B cell (primary cell): Measurements from ENCODE around the gene MEIS2. TPM values are rescaled to one million over a fixed set of nuclear protein-coding genes. Genes with fewer than 3 reads are reported as not detected.

ENCODE experiments used
- ATAC-seq: fragments of 200-7000 bp; cut with Tn5 transposase; one replicate; pipeline ENCODE4 v1.10.0; 2021; ENCODE audit warnings: low read depth, mild to moderate bottlenecking, moderate number of reproducible peaks, moderate library complexity
- CTCF ChIA-PET: fragments of 350-600 bp; sonication (Branson Sonifier 250); formaldehyde crosslinking; loops from one replicate; lab custom pipeline; 2021; ENCODE audit warnings: antibody characterized with exemption, inconsistent platforms; lab: Charles Lee
- POLR2A ChIA-PET: fragments of 350-600 bp; sonication (Branson Sonifier 250); formaldehyde crosslinking; loops from one replicate; lab custom pipeline; 2021; ENCODE audit warnings: antibody characterized with exemption; lab: Charles Lee
- DNase-seq: peaks from one replicate; pipeline ENCODE4 v3.0.0; 2013
- H2AFZ ChIP-seq: 2 replicates; pipeline ENCODE4 v1.6.1; 2012; ENCODE audit warnings: mild to moderate bottlenecking, low read depth, low read length; ENCODE audit not compliant: insufficient read depth, poor library complexity, severe bottlenecking
- H3K27ac ChIP-seq, 2 donors: 1 replicate in 1 of 2; 2 replicates in 1 of 2; pipeline ENCODE4 v1.5.1; 2012 to 2013; ENCODE audit warnings: low read length in 2 of 2, mild to moderate bottlenecking in 2 of 2, moderate library complexity in 1 of 2
- H3K27me3 ChIP-seq, 4 experiments: fragments of 200-600 bp in 1 of 4; sonication (generic) in 1 of 4; replicated peaks in 1 of 4; 1 replicate in 2 of 4; 2 replicates in 2 of 4; pipeline versions ENCODE4 v1.6.1 to v1.7.0; 2013 to 2016; ENCODE audit warnings: low read length in 3 of 4, mild to moderate bottlenecking in 2 of 4, mixed read lengths in 1 of 4, moderate library complexity in 1 of 4; ENCODE audit not compliant: insufficient read depth in 4 of 4, control insufficient read depth in 3 of 4; ENCODE audit errors: control extremely low read depth in 1 of 4
- H3K36me3 ChIP-seq, 2 experiments: replicated peaks in 1 of 2; 1 replicate in 1 of 2; 2 replicates in 1 of 2; pipeline versions ENCODE4 v1.6.1 to v1.7.1; 2013; ENCODE audit warnings: low read length in 1 of 2; ENCODE audit not compliant: insufficient read depth in 2 of 2, control insufficient read depth in 1 of 2; ENCODE audit errors: control extremely low read depth in 1 of 2, extremely low read depth in 1 of 2
- H3K4me1 ChIP-seq, 2 donors: fragments of 200-600 bp in 1 of 2; sonication (generic) in 1 of 2; 1 replicate in 1 of 2; 2 replicates in 1 of 2; pipeline versions ENCODE4 v1.5.1 to v1.6.1; 2013 to 2017; ENCODE audit warnings: low read length in 2 of 2; ENCODE audit not compliant: control insufficient read depth in 2 of 2, insufficient read depth in 2 of 2
- H3K4me2 ChIP-seq: replicated peaks from 2 replicates; pipeline ENCODE3; 2012; ENCODE audit warnings: mild to moderate bottlenecking, low read depth, low read length; ENCODE audit not compliant: poor library complexity, severe bottlenecking
- H3K4me3 ChIP-seq, 5 experiments: fragments of 200-600 bp in 1 of 5; sonication (generic) in 1 of 5; 1 replicate in 3 of 5; 2 replicates in 2 of 5; pipeline versions ENCODE4 v1.5.1 to v1.7.0; 2011 to 2016; ENCODE audit warnings: low read length in 4 of 5, mild to moderate bottlenecking in 4 of 5, low read depth in 2 of 5, control low read depth in 1 of 5, moderate library complexity in 1 of 5; ENCODE audit not compliant: insufficient read depth in 1 of 5; ENCODE audit errors: control extremely low read depth in 1 of 5, extremely low read depth in 1 of 5
- H3K79me2 ChIP-seq: fragments of 200-600 bp; sonication (generic); one replicate; pipeline ENCODE4 v1.6.0; 2016; ENCODE audit warnings: low read length; ENCODE audit not compliant: control insufficient read depth, insufficient read depth
- H3K9ac ChIP-seq: fragments of 200-600 bp; sonication (generic); 2 replicates; pipeline ENCODE4 v1.6.1; 2017; ENCODE audit warnings: mild to moderate bottlenecking, low read length, moderate library complexity
- H3K9me3 ChIP-seq, 3 donors: one replicate each; pipeline versions ENCODE4 v1.6.1 to v1.7.1; 2013; ENCODE audit warnings: low read length in 2 of 3; ENCODE audit not compliant: control insufficient read depth in 2 of 3, insufficient read depth in 1 of 3; ENCODE audit errors: control extremely low read depth in 1 of 3
- H4K20me1 ChIP-seq: 2 replicates; pipeline ENCODE4 v1.6.0; 2012; ENCODE audit warnings: mild to moderate bottlenecking, low read length; ENCODE audit not compliant: insufficient read depth, control insufficient read depth, poor library complexity, severe bottlenecking
- H3K27ac Mint-ChIP-seq: one replicate; pipeline ENCODE4 v1.8.0; 2021; ENCODE audit warnings: mixed read lengths
- H3K27me3 Mint-ChIP-seq: one replicate; pipeline ENCODE4 v1.8.0; 2021; ENCODE audit warnings: mixed read lengths
- H3K4me1 Mint-ChIP-seq: one replicate; pipeline ENCODE4 v1.8.0; 2021; ENCODE audit warnings: mixed read lengths
- H3K4me3 Mint-ChIP-seq: one replicate; pipeline ENCODE4 v1.8.0; 2021; ENCODE audit warnings: mixed read lengths
- H3K9me3 Mint-ChIP-seq: one replicate; pipeline ENCODE4 v1.8.0; 2022; ENCODE audit warnings: mixed read lengths; ENCODE audit not compliant: insufficient read depth
- EZH2 ChIP-seq: IDR thresholded peaks from 2 replicates; pipeline ENCODE4 v1.6.1; 2012; ENCODE audit warnings: borderline replicate concordance, low read depth, mild to moderate bottlenecking, moderate library complexity, low read length; ENCODE audit not compliant: insufficient read depth, poor library complexity, severe bottlenecking
- WGBS: methylation state at CpG from one replicate; pipeline ENCODE4 v1.1.5; 2013; ENCODE audit warnings: missing lambda C conversion rate; ENCODE audit not compliant: insufficient coverage; 5-methylcytosine and 5-hydroxymethylcytosine counted together
- intact Hi-C: fragments of 100-400 bp; cut with micrococcal nuclease; formaldehyde crosslinking; loops from one replicate; pipeline ENCODE4 v1.10.0; 2022
- polyA plus RNA-seq: library from polyadenylated mRNA; depleted of rRNA; stranded (reverse); fragments of >200 nt; gene quantifications from 2 replicates; pipeline ENCODE4 v1.2.3, GENCODE V29; 2012
- total RNA-seq, 2 donors: library from RNA; stranded (reverse); fragments of 120-200 nt in 1 of 2; gene quantifications; 1 replicate in 1 of 2; 2 replicates in 1 of 2; pipeline versions ENCODE4 v1.2.3 to v1.2.4, GENCODE V29; 2013 to 2022
- TF ChIP-seq, protein P1 (sequence below): fragments of 200-600 bp; IDR thresholded peaks from one replicate; pipeline ENCODE4 v1.8.0; 2022; ENCODE audit warnings: antibody characterized with exemption, mild to moderate bottlenecking

MEIS2 gene
- total and polyA plus RNA-seq, 2 donors (not counting 1 experiment from before 2014, with no cell fraction given) = 0.22 TPM; not detected in 1

DNA sequence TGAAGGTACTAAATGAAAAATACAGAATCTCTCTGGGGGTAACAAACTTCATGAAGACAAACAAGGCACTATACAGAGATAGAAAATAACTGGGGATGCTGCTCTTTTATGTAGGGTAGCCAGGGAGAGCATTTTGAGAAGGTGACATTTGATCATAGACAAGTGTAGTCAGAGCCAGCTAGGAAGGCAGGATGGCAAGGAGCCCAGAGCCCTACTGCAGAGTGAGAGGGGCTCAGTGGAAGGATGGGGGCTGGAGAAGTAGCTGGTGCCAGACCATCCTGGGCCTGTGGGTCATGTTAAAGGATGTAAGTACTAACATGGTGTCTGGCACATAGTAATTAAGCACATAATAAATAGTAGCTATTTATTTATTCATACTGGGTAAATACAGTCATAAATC is 133.6 kb downstream of the MEIS2 start:
- intact Hi-C loops = no loop called here
- no peaks in the 10 kb centered on the region for H3K9me3 Mint-ChIP-seq
- H3K36me3 ChIP-seq = no peaks in the 10 kb centered on the region
- H3K9ac ChIP-seq = no peak overlapping the region
- CTCF ChIA-PET = no interaction called here
- H3K4me3 ChIP-seq = no peak overlapping the region
- no peak for ATAC-seq
- no peak overlapping the region for H3K27ac Mint-ChIP-seq
- H4K20me1 ChIP-seq = no peaks in the 10 kb centered on the region
- POLR2A ChIA-PET = no interaction called here
- H3K9me3 ChIP-seq = peaks cover 0 to 1% (median 0%) of the 10 kb centered on the region in 3 donors
- no peak overlapping the region for H3K4me3 Mint-ChIP-seq
- no peak overlapping the region for H2AFZ ChIP-seq
- no peaks in the 10 kb centered on the region for H3K4me1 ChIP-seq
- no peak for TF ChIP-seq EZH2
- TF ChIP-seq, protein P1, sequence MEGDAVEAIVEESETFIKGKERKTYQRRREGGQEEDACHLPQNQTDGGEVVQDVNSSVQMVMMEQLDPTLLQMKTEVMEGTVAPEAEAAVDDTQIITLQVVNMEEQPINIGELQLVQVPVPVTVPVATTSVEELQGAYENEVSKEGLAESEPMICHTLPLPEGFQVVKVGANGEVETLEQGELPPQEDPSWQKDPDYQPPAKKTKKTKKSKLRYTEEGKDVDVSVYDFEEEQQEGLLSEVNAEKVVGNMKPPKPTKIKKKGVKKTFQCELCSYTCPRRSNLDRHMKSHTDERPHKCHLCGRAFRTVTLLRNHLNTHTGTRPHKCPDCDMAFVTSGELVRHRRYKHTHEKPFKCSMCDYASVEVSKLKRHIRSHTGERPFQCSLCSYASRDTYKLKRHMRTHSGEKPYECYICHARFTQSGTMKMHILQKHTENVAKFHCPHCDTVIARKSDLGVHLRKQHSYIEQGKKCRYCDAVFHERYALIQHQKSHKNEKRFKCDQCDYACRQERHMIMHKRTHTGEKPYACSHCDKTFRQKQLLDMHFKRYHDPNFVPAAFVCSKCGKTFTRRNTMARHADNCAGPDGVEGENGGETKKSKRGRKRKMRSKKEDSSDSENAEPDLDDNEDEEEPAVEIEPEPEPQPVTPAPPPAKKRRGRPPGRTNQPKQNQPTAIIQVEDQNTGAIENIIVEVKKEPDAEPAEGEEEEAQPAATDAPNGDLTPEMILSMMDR = no peak
- no peak overlapping the region for H3K4me2 ChIP-seq
- H3K4me1 Mint-ChIP-seq = no peaks in the 10 kb centered on the region
- no peak overlapping the region for H3K27ac ChIP-seq
- no peaks in the 10 kb centered on the region for H3K79me2 ChIP-seq
- no peaks in the 10 kb centered on the region for H3K27me3 Mint-ChIP-seq
- no peak for DNase-seq
- H3K27me3 ChIP-seq = no peaks in the 10 kb centered on the region

DNA sequence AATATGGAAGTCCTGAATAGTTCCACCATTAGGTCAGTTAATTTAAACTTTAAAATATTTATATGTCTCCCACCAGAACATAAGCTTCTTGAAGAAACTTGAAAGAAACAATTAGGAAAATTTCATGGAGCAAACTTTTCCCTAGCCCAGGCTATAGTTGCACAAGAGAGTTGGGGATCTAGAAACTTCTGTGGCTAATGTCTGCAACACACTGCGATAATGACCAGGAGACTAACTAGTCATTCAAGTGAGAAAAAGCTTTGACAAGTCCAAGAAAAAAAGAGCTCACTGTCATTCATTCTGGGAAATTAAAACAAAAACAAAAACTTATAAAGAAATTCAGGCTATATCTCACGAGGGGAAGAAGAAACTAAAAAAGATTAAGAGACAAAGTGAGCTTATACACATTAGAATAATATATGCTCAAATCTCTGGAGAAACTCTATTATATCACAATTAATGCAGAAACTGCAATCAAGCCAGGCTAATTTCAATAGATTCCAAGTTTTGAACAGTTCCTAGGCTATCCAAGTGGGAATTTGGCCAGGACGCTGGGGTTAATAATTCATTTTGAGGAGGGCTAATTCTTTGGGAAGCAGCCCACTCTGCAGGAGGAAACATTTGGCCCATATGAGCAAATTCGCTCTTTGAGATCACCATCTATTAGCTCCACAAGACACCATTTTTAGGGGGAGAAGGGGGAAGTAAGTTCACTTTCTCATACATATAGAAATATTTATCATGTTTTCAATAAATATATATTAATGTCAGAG is 134.6 kb downstream of the MEIS2 start:
- Mint-ChIP-seq H3K27me3 (no peaks in the 10 kb centered on the region), H3K4me1 (no peaks in the 10 kb centered on the region), H3K27ac (no peak overlapping the region), H3K4me3 (no peak overlapping the region), H3K9me3 (no peaks in the 10 kb centered on the region)
- 100% methylated on average over 1 of the region's 4 CpGs for whole genome bisulfite sequencing
- CTCF ChIA-PET = interaction anchor here (0.6 kb wide), 1 partner anchor 19 kb away, joined by 5 read pairs; no protein-coding TSS in a partner anchor
- intact Hi-C loops = no loop called here
- Histone ChIP-seq H3K4me1 (no peaks in the 10 kb centered on the region), H3K4me2 (no peak overlapping the region), H3K9me3 (peaks cover 0 to 1% (median 0%) of the 10 kb centered on the region in 3 donors), H3K9ac (no peak overlapping the region), H2AFZ (no peak overlapping the region), H4K20me1 (no peaks in the 10 kb centered on the region), H3K27ac (no peak overlapping the region), H3K79me2 (no peaks in the 10 kb centered on the region), H3K4me3 (no peak overlapping the region), H3K36me3 (no peaks in the 10 kb centered on the region), H3K27me3 (no peaks in the 10 kb centered on the region)
- ATAC-seq = no peak
- no peak for DNase-seq
- TF ChIP-seq, protein P1 = no peak
- no peak for TF ChIP-seq EZH2
- POLR2A ChIA-PET = no interaction called here
